Stimulated activated CD8-positive, alpha-beta memory T cell treated with anti-CD3 and anti-CD28 coated beads, Interleukin-4, amount 100 ng/mL, for 24 hours (primary cell): ENCODE measurements around the gene METTL26.

ENCODE experiments used
- DNase-seq: peaks from one replicate; pipeline ENCODE4 v3.0.0-alpha.2; 2020; ENCODE audit warnings: low read depth

METTL26 gene

DNA sequence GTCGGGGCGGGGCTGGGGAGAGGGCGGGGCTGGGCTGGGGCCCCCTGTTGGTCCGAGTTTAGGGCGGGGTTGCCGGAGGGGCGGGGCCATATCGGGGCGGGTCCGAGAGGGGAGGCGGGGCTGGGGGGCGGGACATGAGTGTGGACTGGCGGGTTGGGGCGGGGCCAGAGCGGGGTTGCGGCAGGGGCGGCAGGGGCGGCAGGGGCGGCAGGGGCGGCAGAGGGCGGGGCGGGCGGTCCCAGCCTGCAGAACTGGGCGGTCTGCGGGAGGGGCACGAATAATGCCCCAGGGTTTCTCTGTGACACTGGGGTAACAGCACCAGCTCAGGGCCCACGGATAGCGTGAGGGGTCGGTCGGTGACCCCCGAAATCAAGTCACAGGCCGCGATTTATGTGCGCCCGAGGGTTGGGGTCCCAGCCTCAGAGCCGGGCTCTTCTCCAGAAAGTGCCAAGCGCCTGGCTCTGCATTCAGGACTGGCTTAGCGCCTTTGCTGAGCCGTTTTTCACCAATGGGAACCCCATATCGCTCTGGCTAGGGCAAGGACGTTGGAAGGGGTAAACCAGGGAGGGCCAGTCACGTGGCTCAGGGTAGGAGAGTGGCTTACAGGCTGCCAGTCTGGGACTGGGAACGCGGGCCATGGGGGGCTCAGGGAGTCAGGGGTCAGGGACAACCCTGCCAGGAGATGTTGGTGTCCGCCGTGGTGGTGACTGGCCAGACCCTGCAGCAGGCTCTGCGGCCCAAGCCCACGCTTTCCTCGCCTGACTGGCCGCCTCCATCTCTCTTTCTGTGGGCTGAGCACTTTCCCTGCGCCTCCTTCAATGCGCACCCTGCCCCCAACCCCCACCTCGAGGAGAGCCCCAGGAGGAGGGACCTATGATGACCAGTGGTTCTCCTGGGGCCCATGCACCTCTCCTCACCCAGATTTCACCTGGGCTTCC lies 1.2 kb upstream of the METTL26 start:
- DNase-seq, result peak; percentile 79

DNA sequence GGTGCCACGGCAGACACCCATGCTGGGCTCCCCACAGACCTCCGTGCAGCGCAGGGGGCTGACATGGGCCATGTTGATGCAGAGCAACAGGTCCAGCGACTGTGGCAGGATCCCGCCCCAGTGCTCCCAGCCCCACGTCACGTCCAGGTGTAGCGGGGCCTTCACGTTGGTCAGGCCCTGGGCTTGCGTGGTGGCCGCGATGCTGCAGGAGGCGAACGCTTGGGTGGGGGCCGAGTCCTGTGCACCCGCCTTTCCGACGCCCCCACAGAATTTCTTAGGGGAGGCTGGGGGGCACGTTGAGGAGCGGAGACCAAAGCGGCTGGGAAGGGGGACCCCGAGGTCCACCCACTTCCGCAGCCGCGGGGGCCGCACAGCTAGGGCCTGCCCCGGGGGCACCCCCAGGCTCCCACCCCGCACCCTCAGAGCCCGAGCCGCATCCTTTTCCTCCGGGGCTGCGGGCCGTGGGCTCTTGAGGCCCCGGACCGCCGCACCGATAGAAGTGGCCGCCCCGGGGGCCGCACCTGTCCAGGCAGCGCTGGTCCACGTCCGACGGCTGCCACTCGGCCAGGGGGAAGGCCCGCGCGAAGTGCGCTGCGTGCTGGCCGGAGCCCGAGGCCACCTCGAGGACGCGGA lies 416 bp downstream of the METTL26 start:
- DNase-seq, result no peak

DNA sequence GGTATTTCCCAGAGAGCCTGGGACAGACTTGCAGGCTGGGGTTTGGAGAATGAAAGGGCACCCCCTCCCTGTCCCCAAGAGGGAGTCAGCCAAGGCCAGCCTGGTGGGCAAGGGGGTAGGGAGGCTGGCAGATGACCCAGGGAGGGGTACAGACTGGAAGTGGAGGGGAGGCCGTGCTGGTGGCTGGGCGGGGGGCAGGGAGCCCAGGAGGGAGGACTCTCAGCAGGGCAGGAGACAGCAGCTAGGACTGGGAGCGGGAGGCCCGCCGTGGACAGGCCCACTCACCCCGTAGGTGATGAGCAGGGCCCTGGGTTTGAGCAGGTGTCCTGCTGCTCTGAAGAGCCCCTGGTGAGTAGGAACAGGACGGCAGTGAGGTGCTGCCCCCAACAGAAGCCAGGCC lies 1.1 kb downstream of the METTL26 start:
- no peak for DNase-seq

DNA sequence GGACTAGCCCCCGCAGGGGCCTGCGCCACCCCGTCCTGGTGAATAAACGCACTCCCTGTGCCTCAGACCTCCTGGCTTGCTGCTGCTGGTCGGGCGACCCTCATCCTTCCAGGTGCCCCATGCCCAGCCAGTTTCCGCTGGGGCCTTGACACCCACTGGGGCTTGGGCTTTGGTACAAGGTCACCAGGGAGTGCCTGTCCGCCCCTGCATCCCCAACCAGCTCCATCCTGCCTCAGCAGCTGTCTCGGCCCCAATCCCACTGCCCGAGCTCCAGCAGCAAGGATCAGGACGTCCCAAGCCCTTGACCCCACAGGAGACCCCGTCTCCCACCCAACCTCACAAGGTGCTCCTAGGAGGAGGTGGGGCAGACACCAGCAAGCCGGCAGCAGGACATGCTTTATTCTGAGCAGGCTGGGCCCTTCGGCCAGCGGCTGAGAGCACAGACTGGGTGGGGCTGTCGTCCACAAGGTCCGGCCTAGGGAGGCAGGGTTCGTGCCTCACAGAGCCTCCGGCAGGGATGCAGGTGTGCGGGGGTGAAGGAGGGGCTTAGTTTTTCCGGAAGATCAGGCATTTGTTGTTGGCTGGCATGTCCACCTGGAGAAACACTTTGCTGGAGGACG lies 1.9 kb downstream of the METTL26 start:
- no peak for DNase-seq

DNA sequence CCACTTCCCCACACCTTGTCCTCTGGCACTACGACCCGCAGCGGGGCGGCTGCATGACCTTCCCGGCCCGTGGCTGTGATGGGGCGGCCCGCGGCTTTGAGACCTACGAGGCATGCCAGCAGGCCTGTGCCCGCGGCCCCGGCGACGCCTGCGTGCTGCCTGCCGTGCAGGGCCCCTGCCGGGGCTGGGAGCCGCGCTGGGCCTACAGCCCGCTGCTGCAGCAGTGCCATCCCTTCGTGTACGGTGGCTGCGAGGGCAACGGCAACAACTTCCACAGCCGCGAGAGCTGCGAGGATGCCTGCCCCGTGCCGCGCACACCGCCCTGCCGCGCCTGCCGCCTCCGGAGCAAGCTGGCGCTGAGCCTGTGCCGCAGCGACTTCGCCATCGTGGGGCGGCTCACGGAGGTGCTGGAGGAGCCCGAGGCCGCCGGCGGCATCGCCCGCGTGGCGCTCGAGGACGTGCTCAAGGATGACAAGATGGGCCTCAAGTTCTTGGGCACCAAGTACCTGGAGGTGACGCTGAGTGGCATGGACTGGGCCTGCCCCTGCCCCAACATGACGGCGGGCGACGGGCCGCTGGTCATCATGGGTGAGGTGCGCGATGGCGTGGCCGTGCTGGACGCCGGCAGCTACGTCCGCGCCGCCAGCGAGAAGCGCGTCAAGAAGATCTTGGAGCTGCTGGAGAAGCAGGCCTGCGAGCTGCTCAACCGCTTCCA lies 2.6 kb downstream of the METTL26 start:
- DNase-seq, result no peak

DNA sequence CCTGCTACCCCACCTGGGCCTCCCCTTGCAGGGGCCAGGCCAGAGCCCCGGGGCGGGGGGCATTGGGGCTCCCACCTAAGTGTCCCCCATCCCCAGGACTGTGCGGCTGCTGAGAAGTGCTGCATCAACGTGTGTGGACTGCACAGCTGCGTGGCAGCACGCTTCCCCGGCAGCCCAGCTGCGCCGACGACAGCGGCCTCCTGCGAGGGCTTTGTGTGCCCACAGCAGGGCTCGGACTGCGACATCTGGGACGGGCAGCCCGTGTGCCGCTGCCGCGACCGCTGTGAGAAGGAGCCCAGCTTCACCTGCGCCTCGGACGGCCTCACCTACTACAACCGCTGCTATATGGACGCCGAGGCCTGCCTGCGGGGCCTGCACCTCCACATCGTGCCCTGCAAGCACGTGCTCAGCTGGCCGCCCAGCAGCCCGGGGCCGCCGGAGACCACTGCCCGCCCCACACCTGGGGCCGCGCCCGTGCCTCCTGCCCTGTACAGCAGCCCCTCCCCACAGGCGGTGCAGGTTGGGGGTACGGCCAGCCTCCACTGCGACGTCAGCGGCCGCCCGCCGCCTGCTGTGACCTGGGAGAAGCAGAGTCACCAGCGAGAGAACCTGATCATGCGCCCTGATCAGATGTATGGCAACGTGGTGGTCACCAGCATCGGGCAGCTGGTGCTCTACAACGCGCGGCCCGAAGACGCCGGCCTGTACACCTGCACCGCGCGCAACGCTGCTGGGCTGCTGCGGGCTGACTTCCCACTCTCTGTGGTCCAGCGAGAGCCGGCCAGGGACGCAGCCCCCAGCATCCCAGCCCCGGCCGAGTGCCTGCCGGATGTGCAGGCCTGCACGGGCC lies 3.4 kb downstream of the METTL26 start:
- DNase-seq, result no peak

DNA sequence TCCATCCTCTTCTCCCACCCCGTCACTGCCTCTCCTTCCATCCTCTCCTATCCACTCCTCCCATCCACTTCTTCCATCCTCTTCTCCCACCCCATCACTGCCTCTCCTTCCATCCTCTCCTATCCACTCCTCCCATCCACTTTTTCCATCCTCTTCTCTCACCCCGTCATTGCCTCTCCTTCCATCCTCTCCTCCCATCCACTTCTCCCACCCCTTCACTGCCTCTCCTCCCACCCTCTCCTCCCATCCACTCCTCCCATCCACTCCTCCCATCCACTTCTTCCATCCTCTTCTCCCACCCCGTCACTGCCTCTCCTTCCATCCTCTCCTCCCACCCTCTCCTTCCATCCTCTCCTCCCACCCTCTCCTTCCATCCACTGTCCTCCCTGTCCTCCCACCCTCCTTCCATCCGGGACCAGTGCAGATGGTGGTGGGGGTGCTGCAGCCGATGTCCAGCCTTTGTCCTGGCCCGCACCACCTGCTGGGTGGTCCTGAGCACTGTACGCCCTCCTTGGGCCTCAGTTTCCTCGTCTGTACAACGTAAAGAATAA lies 4.2 kb downstream of the METTL26 start:
- no peak for DNase-seq

DNA sequence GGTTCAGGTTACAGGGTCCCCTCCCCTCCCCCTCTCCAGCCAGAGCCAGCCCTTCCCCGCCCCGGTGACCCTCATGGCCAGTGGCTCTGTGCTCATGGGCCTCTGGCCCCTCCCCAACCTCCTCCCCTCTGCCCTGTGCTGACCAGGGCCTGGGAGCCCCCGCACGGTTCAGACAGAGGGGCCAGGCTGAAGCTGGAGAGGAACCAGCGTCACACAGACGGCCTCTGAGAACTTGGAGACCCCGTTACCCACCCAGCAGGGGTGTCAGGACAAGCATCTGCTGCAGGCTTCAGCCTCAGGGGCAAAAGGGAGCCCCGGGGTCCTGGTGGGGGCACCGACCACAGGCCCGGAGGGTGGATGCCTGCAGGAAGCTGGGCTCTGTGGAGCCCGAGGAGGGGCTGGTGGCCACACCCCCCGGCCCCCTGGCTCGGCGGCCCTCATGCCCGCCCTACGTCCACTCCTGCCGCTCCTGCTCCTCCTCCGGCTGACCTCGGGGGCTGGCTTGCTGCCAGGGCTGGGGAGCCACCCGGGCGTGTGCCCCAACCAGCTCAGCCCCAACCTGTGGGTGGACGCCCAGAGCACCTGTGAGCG lies 5.2 kb downstream of the METTL26 start, which contains the start of gene WFIKKN1:
TSS of gene WFIKKN1 (plus strand) at position 171 of the 591 bp plus-strand sequence. CDS start at position 440, 269 bp downstream.
- DNase-seq, result no peak

DNA sequence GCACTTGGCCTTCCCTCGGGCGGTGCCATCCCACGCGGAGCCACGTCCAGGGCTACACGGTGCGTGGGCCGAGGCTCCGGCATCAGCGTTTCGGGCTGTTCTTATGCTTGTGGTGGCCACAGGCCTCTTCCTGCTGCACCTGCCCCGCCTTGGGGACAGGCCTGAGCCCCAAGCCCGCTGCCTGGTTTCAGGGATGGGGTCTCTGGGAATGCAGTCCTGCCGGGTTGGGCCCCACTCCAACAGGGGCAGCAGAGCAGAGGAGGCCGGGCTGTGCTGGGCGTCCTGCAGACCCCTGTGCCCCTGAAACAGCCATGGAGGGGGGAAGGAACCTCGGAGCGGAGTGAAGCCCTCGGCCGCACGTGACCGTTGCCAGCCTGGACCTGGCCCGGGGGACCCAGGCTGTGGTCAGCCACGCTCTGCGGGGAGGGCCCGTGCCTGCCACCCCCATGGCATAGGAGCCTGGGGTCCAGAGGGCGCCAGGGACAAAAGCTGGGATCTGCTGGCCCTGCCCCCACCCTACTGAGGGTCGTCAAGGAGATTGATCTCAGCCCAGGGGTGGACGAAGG lies 5.8 kb downstream of the METTL26 start:
- no peak for DNase-seq

DNA sequence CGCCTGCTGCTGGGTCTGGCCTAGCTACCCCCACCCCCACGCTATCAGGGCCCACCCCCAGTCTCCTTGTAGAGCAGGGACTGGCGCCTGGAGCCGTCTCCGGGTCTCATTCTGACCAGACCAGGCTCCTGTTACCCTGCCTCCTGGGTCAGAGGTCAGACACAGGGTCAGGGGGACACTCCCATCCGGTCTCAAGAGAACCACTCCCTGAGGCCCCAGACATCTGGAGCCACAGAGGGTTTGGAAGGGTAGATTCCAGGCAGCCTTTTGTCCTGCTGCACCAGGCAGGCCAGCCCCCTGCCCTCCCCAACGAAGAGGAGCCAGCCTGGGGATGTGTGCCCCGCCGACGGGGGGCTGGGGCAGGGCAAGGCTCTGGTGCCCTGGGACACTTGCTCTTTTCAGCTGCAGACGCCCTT lies 6.3 kb downstream of the METTL26 start:
- no peak for DNase-seq

DNA sequence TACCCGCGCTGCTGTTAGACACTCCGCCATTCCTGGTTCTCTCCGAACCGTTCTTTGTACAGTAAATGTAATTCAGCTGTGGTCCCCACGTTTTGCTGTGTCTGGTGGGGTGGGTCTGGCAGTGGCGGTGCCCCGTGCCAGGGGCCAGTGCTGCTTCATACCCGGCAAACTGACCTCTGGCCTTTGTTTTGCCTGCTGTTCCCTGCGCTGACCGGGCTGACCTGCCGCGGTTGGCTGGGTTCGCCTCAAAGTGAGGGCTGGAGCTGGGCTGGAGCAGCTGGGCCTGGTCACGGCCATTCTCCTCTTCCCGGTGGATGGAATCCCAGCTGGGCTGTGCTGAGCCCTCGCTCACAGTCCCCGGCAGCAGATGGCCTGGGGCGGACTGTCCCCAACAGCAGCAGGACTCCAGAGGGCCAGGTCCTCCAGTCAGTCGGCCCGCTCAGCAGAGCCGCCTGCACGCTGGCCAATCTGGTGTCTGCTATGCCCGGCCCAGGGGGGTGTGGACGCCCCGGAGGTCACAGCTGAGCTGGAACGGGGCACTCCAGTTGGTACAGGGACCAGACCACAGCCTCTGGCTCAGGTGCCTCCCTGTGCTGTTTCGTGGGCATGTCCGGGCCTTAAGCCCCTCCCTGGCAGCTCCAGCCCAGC lies 6.8 kb downstream of the METTL26 start:
- DNase-seq, result no peak

DNA sequence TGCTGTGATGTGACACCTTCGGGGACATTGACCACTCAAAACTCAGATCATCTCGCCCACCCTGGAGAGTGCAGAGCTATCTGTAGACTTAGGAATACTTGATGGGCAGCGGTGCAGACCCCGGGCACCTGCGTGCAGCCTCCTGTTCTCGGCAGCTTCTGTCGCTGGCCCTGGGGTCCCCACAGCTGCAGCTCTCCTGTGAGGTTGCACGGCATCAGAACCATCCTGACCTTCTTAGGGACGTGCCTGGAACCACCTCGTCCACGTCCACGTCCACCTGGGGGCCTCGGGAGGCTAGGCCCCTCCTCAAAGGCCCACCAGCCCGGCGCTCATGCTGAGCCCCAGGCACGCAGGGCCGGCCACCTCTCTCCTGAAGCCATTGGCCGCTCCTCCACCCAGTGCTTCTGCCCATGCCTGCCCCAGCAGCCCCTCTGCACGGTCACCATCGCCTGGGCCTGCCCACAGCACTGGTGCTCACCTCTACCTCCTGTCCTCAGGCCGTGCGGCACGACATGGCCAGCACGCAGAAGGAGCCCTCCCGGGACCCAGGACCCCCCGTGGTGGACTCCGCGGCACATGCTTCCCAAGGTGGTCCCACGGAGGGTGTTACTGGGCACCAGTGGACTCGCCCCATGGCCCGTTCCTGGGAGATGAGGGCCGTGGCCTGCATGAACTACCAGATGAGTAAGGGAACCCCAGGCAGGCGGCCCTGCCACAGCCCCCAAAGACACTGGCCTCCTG lies 7.6 kb downstream of the METTL26 start:
- no peak for DNase-seq

DNA sequence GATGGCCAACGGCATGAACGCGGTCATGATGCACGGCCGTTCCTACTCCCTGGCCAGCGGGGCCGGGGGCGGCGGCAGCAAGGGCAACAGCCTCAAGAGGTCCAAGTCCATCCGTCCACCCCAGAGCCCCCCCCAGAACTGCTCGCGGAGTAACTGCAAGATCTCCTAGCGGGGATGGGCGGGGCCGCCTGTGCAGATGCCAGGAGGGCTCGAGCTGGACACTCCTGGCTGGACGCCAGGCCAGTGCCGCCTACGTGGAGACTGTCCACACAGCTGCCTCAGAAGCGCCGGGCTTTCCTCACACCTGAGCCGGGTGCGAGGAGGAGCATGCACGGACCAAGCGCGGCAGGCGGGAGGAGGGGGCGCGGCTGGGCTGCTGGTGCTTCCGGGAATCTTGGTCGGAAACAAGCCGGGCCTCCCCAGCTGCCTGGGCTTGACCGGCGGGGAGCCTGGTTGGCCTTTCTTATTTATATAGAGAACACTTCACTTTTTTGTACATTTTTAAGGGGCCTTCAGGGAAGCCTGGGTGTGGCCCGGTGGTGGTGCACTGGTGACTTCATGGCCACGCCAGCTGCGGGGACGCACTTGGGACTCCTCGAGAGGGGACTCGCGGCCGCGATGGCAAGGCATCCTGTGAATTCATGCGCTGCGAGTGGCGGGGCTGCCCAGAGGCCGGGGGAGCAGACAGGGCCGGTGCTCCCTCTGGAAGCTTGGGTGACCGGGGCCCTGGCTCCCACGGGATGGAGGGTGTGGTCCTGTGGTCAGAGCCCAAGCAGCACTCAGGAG lies 8.5 kb downstream of the METTL26 start:
- DNase-seq, result no peak

DNA sequence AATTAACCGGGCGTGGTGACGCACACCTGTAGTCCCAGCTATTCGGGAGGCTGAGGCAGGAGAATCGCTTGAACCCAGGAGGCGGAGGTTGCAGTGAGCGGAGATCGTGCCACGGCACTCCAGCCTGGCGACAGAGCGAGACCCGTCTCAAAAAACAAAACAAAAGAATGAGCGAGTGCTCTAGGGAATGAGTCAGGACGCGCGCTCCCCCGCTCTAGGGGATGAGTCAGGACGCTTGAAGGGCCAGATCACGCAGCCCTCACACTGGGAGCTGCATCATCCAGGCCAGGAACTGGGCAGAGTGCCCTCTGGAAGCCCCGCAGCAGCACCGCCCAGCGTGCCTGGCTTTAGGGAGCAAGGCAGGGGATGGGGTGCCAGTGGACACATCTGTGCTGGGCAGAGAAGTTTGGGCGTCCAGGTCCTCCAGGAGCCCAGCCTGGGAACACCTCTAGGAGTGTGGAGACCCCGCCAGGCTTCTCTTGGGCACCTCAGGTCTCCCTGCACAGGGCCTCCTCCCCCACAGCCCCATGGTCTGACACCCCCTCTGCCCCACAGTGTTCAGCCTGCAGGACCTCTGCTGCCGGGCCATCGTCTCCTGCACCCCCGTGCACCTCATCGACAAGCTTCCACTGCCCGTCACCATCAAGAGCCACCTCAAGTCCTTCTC lies 9.2 kb downstream of the METTL26 start:
- no peak for DNase-seq

DNA sequence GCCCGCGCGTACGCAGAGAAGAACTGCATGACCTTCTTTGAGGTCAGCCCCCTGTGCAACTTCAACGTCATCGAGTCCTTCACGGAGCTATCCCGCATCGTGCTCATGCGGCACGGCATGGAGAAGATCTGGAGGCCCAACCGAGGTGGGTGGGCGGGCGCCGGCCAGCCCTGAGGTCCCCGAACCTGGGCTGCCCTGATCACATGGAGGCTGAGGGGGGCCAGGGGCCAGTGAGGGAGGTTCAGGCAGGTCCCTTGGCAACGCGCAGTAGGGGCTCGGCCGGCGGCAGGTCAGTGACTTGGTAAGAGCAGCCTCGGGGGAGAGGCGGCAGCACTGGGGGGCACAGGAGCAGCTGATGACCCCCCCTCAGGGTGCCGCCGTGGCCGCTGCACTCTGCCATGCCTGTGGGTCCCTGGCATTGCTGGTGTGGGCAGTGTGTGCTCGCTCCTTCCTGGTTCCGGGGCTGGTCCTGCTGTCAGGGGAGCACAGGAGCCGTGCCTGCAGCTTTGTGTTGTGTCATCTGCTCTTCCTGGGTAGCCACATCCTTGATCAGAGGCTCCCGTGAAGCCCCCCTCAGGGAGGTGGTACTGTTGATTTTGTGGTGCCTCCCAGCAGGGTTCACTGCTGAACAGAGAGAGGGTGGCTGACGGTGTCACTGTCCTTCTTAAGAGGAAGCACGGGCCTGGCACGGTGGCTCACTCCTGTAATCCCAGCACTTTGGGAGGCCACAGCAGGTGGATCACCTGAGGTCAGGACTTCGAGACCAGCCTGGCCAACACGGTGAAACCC lies 9.9 kb downstream of the METTL26 start:
- DNase-seq, result no peak

DNA sequence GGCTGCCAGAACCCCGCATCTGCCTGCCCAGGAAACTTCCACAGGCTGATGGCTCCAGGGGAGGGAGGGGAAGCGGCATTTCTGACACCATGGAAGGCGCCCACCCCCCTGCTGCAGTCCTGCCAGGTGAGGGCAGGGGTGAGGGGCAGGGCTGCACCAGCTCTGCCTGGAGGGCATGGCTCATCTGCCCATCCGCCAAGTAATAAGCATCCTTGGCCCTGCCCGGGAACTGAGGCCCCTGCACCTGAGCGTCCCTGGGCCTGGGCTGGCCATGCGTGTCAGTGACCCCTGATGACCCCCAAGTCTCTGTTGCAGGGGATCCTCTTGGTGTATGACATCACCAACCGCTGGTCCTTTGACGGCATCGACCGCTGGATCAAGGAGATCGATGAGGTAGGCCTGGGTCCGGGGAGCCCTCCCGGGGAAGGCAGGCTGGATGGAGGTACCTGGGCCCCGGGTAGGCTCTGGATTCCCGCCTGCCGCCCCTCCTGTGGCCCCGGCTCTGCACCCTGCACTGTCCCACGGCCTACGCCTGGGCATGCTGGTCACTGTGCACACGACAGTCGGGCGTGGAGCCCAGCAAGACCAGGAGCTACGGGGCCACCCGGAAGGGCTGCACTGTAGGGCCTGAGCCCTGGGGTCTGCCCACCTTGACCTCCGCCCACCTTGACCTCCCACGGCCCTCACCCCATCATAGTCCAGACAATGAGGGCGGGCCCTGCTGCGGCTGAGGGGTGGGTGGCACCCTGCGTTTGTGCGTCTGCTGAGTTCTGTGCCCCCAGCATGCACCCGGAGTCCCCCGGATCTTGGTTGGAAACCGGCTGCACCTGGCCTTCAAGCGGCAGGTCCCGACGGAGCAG lies 10.8 kb downstream of the METTL26 start:
- no peak for DNase-seq
